Immature natural killer cell (primary cell): Measurements from ENCODE around the gene ALOX15B. TPM values are rescaled to one million over a fixed set of nuclear protein-coding genes. Genes with fewer than 3 reads are reported as not detected.
"Not testable (repeated sequence)": the region's sequence is repeated elsewhere in the genome, so short reads cannot be mapped to it uniquely, and the experiment has no call there.

Experiments
- DNase-seq, 3 donors: peaks; one replicate each; pipeline ENCODE4 v3.0.0; 2022; ENCODE audit warnings: mixed read lengths in 1 of 3
- H3K27ac Mint-ChIP-seq, 6 donors: one replicate each; pipeline ENCODE4 v1.8.0; 2020; ENCODE audit warnings: mixed read lengths in 6 of 6, mild to moderate bottlenecking in 5 of 6, inconsistent platforms in 4 of 6, moderate library complexity in 3 of 6
- H3K27me3 Mint-ChIP-seq, 3 donors: one replicate each; pipeline ENCODE4 v1.8.0; 2020 to 2021; ENCODE audit warnings: low read depth in 3 of 3, mild to moderate bottlenecking in 3 of 3, mixed read lengths in 3 of 3, moderate library complexity in 3 of 3, inconsistent platforms in 1 of 3
- H3K36me3 Mint-ChIP-seq, 3 donors: one replicate each; pipeline ENCODE4 v1.8.0; 2020; ENCODE audit warnings: mixed read lengths in 3 of 3, inconsistent platforms in 2 of 3, mild to moderate bottlenecking in 2 of 3
- H3K4me1 Mint-ChIP-seq, 2 donors: one replicate each; pipeline ENCODE4 v1.8.0; 2020; ENCODE audit warnings: inconsistent platforms in 2 of 2, mild to moderate bottlenecking in 2 of 2, mixed read lengths in 2 of 2, moderate library complexity in 1 of 2
- H3K4me3 Mint-ChIP-seq, 5 donors: one replicate each; pipeline ENCODE4 v1.8.0; 2020; ENCODE audit warnings: mild to moderate bottlenecking in 5 of 5, mixed read lengths in 5 of 5, inconsistent platforms in 3 of 5, moderate library complexity in 3 of 5
- H3K9me3 Mint-ChIP-seq, 6 donors: one replicate each; pipeline ENCODE4 v1.8.0; 2020; ENCODE audit warnings: mild to moderate bottlenecking in 6 of 6, mixed read lengths in 6 of 6, inconsistent platforms in 4 of 6, moderate library complexity in 3 of 6
- polyA plus RNA-seq, 3 donors: library from polyadenylated mRNA; unstranded; fragments of 300-500 nt; fragmentation: Illumina TruSeq; gene quantifications; one replicate each; pipeline ENCODE4 v1.2.3, GENCODE V29; 2021

ALOX15B gene
- polyA plus RNA-seq, 3 donors from 2014 or later: not detected

DNA sequence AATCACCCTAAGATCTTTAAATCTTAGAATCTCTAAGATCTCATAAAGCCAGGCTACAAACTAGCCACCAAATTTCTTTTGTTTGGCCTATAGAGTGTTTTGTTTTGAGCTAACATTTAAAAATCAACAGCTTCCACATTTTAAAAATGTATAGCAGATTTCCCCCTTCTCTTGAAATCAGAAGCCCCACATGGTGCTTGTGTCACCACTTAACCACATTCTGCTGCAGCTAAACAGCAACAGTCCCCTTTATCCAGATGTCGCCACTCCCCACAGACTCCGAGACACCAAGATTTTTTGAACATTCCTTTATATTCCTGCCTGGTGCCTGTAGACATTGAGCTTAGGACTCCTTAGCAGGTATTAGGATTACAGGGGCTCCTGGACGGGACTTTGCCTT, 20.4 kb upstream of the ALOX15B start:
- Mint-ChIP-seq H3K27ac (no peak overlapping the region), H3K4me3 (no peak overlapping the region), H3K4me1 (peaks cover 8 to 10% of the 10 kb centered on the region in 2 donors), H3K27me3 (peaks cover 4 to 21% (median 9%) of the 10 kb centered on the region in 3 donors), H3K36me3 (no peaks in the 10 kb centered on the region), H3K9me3 (no peaks in the 10 kb centered on the region)
- no peak for DNase-seq

DNA sequence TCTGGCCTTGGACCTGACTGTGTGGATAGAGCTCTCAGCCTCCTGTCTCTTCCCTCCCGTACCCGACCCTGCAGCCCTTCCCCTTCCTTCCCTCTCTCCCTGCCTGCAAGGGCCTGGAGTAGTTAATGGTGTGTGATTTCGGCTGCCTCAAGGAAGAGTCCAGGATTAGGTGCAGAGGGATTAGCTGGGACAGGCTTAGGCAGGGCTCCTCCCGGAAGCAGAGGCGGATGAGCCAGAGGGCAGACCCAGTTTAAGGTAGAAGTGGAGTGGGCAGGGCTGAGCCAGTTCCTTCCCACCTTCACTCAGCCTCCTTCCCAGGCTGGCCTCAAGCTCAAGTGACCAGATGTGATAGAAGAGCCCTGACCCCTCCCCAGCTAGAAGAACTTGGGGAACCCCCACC, 19.7 kb upstream of the ALOX15B start:
- Mint-ChIP-seq H3K4me3 (no peak overlapping the region), H3K4me1 (peaks cover 8 to 10% of the 10 kb centered on the region in 2 donors), H3K27me3 (peaks cover 2 to 19% (median 7%) of the 10 kb centered on the region in 3 donors), H3K9me3 (no peaks in the 10 kb centered on the region), H3K27ac (peak overlapping the region in 1 of 6 donors; percentile 31), H3K36me3 (no peaks in the 10 kb centered on the region)
- DNase-seq: no peak

GRCh38 chr17:8019665-8020650, 18.9 kb upstream of the ALOX15B start:
- H3K9me3 Mint-ChIP-seq: no peaks in the 10 kb centered on the region
- H3K4me1 Mint-ChIP-seq: peaks cover 8% of the 10 kb centered on the region in 2 donors
- no peaks in the 10 kb centered on the region for H3K36me3 Mint-ChIP-seq
- H3K4me3 Mint-ChIP-seq: no peak overlapping the region
- peaks cover 2 to 16% (median 6%) of the 10 kb centered on the region in 3 donors for H3K27me3 Mint-ChIP-seq
- H3K27ac Mint-ChIP-seq: no peak overlapping the region
- DNase-seq: no peak

- peaks cover 5 to 13% (median 6%) of the 10 kb centered on the region in 3 donors for H3K27me3 Mint-ChIP-seq
- peaks cover 8% of the 10 kb centered on the region in 2 donors for H3K4me1 Mint-ChIP-seq
- no peaks in the 10 kb centered on the region for H3K9me3 Mint-ChIP-seq
- H3K36me3 Mint-ChIP-seq: no peaks in the 10 kb centered on the region
- no peak overlapping the region for H3K4me3 Mint-ChIP-seq
- peak overlapping the region in 2 of 6 donors; percentile 16 to 73 for H3K27ac Mint-ChIP-seq
- no peak for DNase-seq
These were observed 17.9 kb upstream of the ALOX15B start for GRCh38 chr17:8020776-8021564.

GRCh38 chr17:8021565-8022359, 17.1 kb upstream of the ALOX15B start:
- H3K36me3 Mint-ChIP-seq: no peaks in the 10 kb centered on the region
- peaks cover 2 to 4% of the 10 kb centered on the region in 2 donors for H3K4me1 Mint-ChIP-seq
- DNase-seq: no peak
- H3K27me3 Mint-ChIP-seq: peaks cover 3 to 14% (median 6%) of the 10 kb centered on the region in 3 donors
- H3K9me3 Mint-ChIP-seq: no peaks in the 10 kb centered on the region
- H3K4me3 Mint-ChIP-seq: no peak overlapping the region
- H3K27ac Mint-ChIP-seq: no peak overlapping the region

- DNase-seq: no peak
- Mint-ChIP-seq H3K4me3 (no peak overlapping the region), H3K27me3 (peaks cover 5 to 12% (median 6%) of the 10 kb centered on the region in 3 donors), H3K4me1 (no peaks in the 10 kb centered on the region), H3K27ac (no peak overlapping the region), H3K36me3 (no peaks in the 10 kb centered on the region), H3K9me3 (no peaks in the 10 kb centered on the region)
These were observed 16.4 kb upstream of the ALOX15B start for GRCh38 chr17:8022360-8023003.

GRCh38 chr17:8024161-8024560, 14.7 kb upstream of the ALOX15B start:
- H3K9me3 Mint-ChIP-seq, H3K4me1 Mint-ChIP-seq, H3K4me3 Mint-ChIP-seq, DNase-seq, H3K36me3 Mint-ChIP-seq, H3K27me3 Mint-ChIP-seq, H3K27ac Mint-ChIP-seq: not testable (repeated sequence)

- Mint-ChIP-seq H3K4me1 (no peaks in the 10 kb centered on the region), H3K36me3 (no peaks in the 10 kb centered on the region), H3K27me3 (peaks cover 4 to 7% (median 5%) of the 10 kb centered on the region in 3 donors), H3K9me3 (no peaks in the 10 kb centered on the region), H3K27ac (no peak overlapping the region), H3K4me3 (no peak overlapping the region)
- DNase-seq: no peak
These were observed 13.5 kb upstream of the ALOX15B start for GRCh38 chr17:8025176-8025911.

DNA sequence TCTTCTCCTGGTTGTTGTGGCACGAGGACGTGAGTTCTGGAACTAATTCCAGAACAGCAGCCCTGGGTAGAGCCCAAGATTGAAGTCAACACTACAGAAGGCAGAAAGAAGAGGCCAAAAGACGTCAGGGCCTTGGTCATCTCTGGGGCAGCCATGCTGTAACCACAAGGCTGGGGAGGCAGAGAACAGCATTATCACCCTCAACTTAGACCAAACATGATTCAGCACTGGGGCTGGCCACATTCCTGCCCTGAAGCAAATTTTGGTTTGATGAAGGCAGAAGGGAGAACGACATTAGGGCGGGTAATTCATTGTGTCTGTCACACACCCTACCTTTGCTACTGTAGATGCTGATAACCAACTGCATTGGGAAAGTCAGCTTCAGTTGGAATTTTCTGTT, 9.7 kb upstream of the ALOX15B start:
- H3K27ac Mint-ChIP-seq: no peak overlapping the region
- no peak overlapping the region for H3K4me3 Mint-ChIP-seq
- H3K4me1 Mint-ChIP-seq: no peaks in the 10 kb centered on the region
- no peaks in the 10 kb centered on the region for H3K36me3 Mint-ChIP-seq
- H3K27me3 Mint-ChIP-seq: peaks cover 4 to 11% (median 10%) of the 10 kb centered on the region in 3 donors
- no peak for DNase-seq
- no peaks in the 10 kb centered on the region for H3K9me3 Mint-ChIP-seq

GRCh38 chr17:8031261-8031661, 7.6 kb upstream of the ALOX15B start:
- H3K4me3 Mint-ChIP-seq: no peak overlapping the region
- no peaks in the 10 kb centered on the region for H3K4me1 Mint-ChIP-seq
- H3K27me3 Mint-ChIP-seq: peaks cover 7 to 9% (median 8%) of the 10 kb centered on the region in 3 donors
- H3K9me3 Mint-ChIP-seq: no peaks in the 10 kb centered on the region
- H3K36me3 Mint-ChIP-seq: no peaks in the 10 kb centered on the region
- no peak overlapping the region for H3K27ac Mint-ChIP-seq
- DNase-seq: no peak

DNA sequence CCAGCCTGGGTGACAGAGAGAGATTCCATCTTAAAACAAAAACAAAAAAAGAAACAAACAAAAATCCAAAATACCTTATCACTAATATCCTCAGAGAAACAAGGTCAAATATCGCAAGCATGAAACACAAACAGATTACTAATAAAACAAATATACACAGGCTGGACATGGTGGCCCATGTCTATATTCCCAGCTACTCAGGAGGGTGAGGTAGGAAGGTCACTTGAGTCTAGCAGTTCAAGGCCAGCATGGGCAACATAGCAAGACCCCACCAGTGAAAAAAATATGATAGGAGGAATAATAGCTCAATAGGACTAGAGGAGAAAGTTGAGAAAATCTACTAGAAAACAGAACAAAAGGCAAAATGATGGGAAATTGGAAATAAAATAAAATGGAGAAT, 6.9 kb upstream of the ALOX15B start:
- Mint-ChIP-seq H3K9me3 (no peaks in the 10 kb centered on the region), H3K27me3 (peaks cover 7 to 8% (median 8%) of the 10 kb centered on the region in 3 donors), H3K27ac (no peak overlapping the region), H3K36me3 (no peaks in the 10 kb centered on the region), H3K4me1 (no peaks in the 10 kb centered on the region), H3K4me3 (no peak overlapping the region)
- DNase-seq: no peak

DNA sequence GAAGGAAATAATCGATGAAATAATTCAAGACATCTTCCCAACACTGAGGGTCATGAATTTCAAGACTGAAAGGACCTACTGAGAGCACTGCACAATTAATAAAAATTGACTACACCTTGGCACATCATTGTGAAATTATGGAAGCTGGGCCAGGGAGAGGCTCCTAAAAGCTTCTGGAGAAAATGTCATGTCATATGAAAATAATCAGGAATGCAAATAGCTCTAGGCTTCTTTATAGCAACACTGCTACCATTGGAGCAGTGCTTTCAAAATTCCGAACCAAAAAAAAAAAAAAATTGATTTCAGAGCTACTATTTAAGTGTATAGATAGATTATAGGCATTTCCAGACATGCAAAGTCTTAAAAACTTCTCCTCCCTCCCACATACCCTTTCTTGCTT, 6.4 kb upstream of the ALOX15B start:
- Mint-ChIP-seq H3K9me3 (peaks cover 0 to 2% (median 0%) of the 10 kb centered on the region in 6 donors), H3K36me3 (no peaks in the 10 kb centered on the region), H3K27ac (no peak overlapping the region), H3K4me1 (no peaks in the 10 kb centered on the region), H3K4me3 (no peak overlapping the region), H3K27me3 (peaks cover 4 to 8% (median 8%) of the 10 kb centered on the region in 3 donors)
- DNase-seq: no peak
